Measurements from ENCODE around the gene PRR36. TPM values are rescaled to one million over a fixed set of nuclear protein-coding genes. Genes with fewer than 3 reads are reported as not detected.

The PRR36 gene
- total RNA-seq, 4 donors from 2014 or later, result 0.52 TPM; not detected in 3

GRCh38 chr19:7921302-7921966, 47.2 kb upstream of the PRR36 start:
- TF ChIP-seq EP300 (IDR thresholded peaks at IDR 0.05) (no peak), CTCF (IDR thresholded peaks at IDR 0.05) (no peak), POLR2A (IDR thresholded peaks at IDR 0.05; ENCODE audit: low read depth) (no peak), POLR2AphosphoS5 (IDR thresholded peaks at IDR 0.05) (no peak)
- WGBS, result 37% methylated on average over 15 of the region's 17 CpGs
- Histone ChIP-seq H3K27me3 (peaks cover 6 to 34% (median 16%) of the 10 kb centered on the region in 4 donors), H3K36me3 (peaks cover 9 to 19% (median 16%) of the 10 kb centered on the region in 4 donors), H3K9me3 (no peaks in the 10 kb centered on the region), H3K4me3 (peak overlapping the region; percentile 76 to 93 (median 80)), H3K4me1 (peaks cover 46 to 93% (median 89%) of the 10 kb centered on the region in 4 donors), H3K27ac (replicated peaks in 1 of 4) (peak overlapping the region; percentile 91 to 96 (median 94))
- DNase-seq (ENCODE audit: extremely low spot score), result no peak
- intact Hi-C loops (cut with DNase I), result no loop called here

GRCh38 chr19:7920519-7921301, 46.5 kb upstream of the PRR36 start:
- 0% methylated on average over 30 of the region's 62 CpGs for WGBS
- Histone ChIP-seq H3K36me3 (peaks cover 9 to 19% (median 16%) of the 10 kb centered on the region in 4 donors), H3K4me1 (peaks cover 50 to 93% (median 92%) of the 10 kb centered on the region in 4 donors), H3K27ac (replicated peaks in 1 of 4) (peak overlapping the region; percentile 94 to 96 (median 96)), H3K4me3 (peak overlapping the region; percentile 76 to 93 (median 80)), H3K9me3 (no peaks in the 10 kb centered on the region), H3K27me3 (peaks cover 11 to 41% (median 23%) of the 10 kb centered on the region in 4 donors)
- peak; percentile 84 to 91 for TF ChIP-seq POLR2AphosphoS5 (IDR thresholded peaks at IDR 0.05)
- no peak for TF ChIP-seq CTCF (IDR thresholded peaks at IDR 0.05)
- no peak for TF ChIP-seq EP300 (IDR thresholded peaks at IDR 0.05)
- peak; percentile 52 for TF ChIP-seq POLR2A (IDR thresholded peaks at IDR 0.05; ENCODE audit: low read depth)
- DNase-seq (ENCODE audit: extremely low spot score), result peak; percentile 100
- intact Hi-C loops (cut with DNase I), result no loop called here

- intact Hi-C loops (cut with DNase I), result no loop called here
- Histone ChIP-seq H3K4me1 (peaks cover 45 to 92% (median 87%) of the 10 kb centered on the region in 4 donors), H3K36me3 (peaks cover 9 to 19% (median 16%) of the 10 kb centered on the region in 4 donors), H3K27ac (replicated peaks in 1 of 4) (peak within 1 kb of the TSS; percentile 94 to 96 (median 96)), H3K27me3 (peaks cover 11 to 50% (median 28%) of the 10 kb centered on the region in 4 donors), H3K9me3 (no peaks in the 10 kb centered on the region), H3K4me3 (peak within 1 kb of the TSS; percentile 76 to 93 (median 80))
- WGBS, result 35% methylated on average over 16 of the region's 62 CpGs
- TF ChIP-seq POLR2A (IDR thresholded peaks at IDR 0.05; ENCODE audit: low read depth) (no peak), POLR2AphosphoS5 (IDR thresholded peaks at IDR 0.05) (peak; percentile 89 to 94), CTCF (IDR thresholded peaks at IDR 0.05) (peak in 1 of 3 experiments; percentile 33)
- DNase-seq (ENCODE audit: extremely low spot score), result peak; percentile 99
These were observed 45.7 kb upstream of the PRR36 start, which contains the start of gene SNAPC2 for GRCh38 chr19:7919610-7920518. SNAPC2 (plus strand) TSS chr19:7920338; CDS start chr19:7920367, 29 bp downstream.

Data from esophagus muscularis mucosa (tissue), 4 donors.